MCF 10A (cell line): Measurements from ENCODE around the gene FCER2. TPM values are rescaled to one million over a fixed set of nuclear protein-coding genes. Genes with fewer than 3 reads are reported as not detected.

Experiments used
- BruUV-seq: library from RNA; stranded (reverse); fragments of 400-500 nt; replicated peaks from 2 replicates; lab custom pipeline; 2021; lab: Mats Ljungman, UMichigan
- CTCF ChIA-PET: fragments of 300-600 bp; sonication (Branson Sonifier 250); formaldehyde crosslinking; extraction: SDS; loops from one replicate; lab custom pipeline; 2021; ENCODE audit warnings: antibody characterized with exemption, inconsistent platforms; lab: Yijun Ruan, JAX
- POLR2A ChIA-PET: fragments of 300-600, 350-650 bp; sonication (Branson Sonifier 250); formaldehyde crosslinking; extraction: SDS; loops from one replicate; lab custom pipeline; 2020; ENCODE audit warnings: antibody characterized with exemption, inconsistent platforms; lab: Yijun Ruan, JAX
- DNase-seq: peaks from one replicate; pipeline ENCODE4 v3.0.0-alpha.2; 2018; ENCODE audit not compliant: unreplicated experiment
- H3K27ac Mint-ChIP-seq: one replicate; pipeline ENCODE4 v1.8.0; 2022; ENCODE audit warnings: mild to moderate bottlenecking, low read depth, mixed read lengths; ENCODE audit not compliant: unreplicated experiment
- H3K27me3 Mint-ChIP-seq: one replicate; pipeline ENCODE4 v1.8.0; 2022; ENCODE audit warnings: mixed read lengths; ENCODE audit not compliant: insufficient read depth, unreplicated experiment
- H3K36me3 Mint-ChIP-seq: one replicate; pipeline ENCODE4 v1.8.0; 2022; ENCODE audit warnings: mild to moderate bottlenecking, moderate library complexity, mixed read lengths; ENCODE audit not compliant: insufficient read depth, unreplicated experiment
- H3K4me1 Mint-ChIP-seq: one replicate; pipeline ENCODE4 v1.8.0; 2022; ENCODE audit warnings: mixed read lengths; ENCODE audit not compliant: insufficient read depth, unreplicated experiment
- H3K4me3 Mint-ChIP-seq: one replicate; pipeline ENCODE4 v1.8.0; 2022; ENCODE audit warnings: mild to moderate bottlenecking, moderate library complexity, mixed read lengths; ENCODE audit not compliant: unreplicated experiment
- H3K9me3 Mint-ChIP-seq: one replicate; pipeline ENCODE4 v1.8.0; 2022; ENCODE audit warnings: mixed read lengths; ENCODE audit not compliant: unreplicated experiment
- CTCF ChIP-seq: fragments of 200-600 bp; IDR thresholded peaks from one replicate; pipeline ENCODE4 v1.8.0; 2022; ENCODE audit warnings: antibody characterized with exemption, mild to moderate bottlenecking; ENCODE audit not compliant: unreplicated experiment
- intact Hi-C: fragments of 100-400 bp; cut with micrococcal nuclease; formaldehyde crosslinking; loops from 2 replicates; pipeline ENCODE4 v1.14.1; 2022
- total RNA-seq: library from RNA; stranded (reverse); gene quantifications from 2 replicates; pipeline ENCODE4 v1.2.3, GENCODE V29; 2022

FCER2 gene
- total RNA-seq, 1 experiment from 2014 or later = not detected

- H3K9me3 Mint-ChIP-seq = no peaks in the 10 kb centered on the region
- no peak overlapping the region for H3K27ac Mint-ChIP-seq
- no peak for TF ChIP-seq CTCF
- no peaks in the 10 kb centered on the region for H3K36me3 Mint-ChIP-seq
- no TSS peak for BruUV-seq
- peaks cover 17% of the 10 kb centered on the region for H3K27me3 Mint-ChIP-seq
- ChIA-PET POLR2A (interaction anchor here (0.6 kb wide), 1 partner anchor 206 kb away, joined by 3 read pairs; no protein-coding TSS in a partner anchor), CTCF (interaction anchor here (0.6 to 1.0 kb wide), 2 partner anchors 21 to 23 kb away, joined by 4 read pairs; no protein-coding TSS in a partner anchor)
- H3K4me1 Mint-ChIP-seq = peaks cover 2% of the 10 kb centered on the region
- intact Hi-C loops = no loop called here
- DNase-seq = peak; percentile 76
- no peak overlapping the region for H3K4me3 Mint-ChIP-seq
Observed at GRCh38 chr19:7674010-7675005, 27.6 kb downstream of the FCER2 start.

- TF ChIP-seq CTCF = no peak
- no peak for DNase-seq
- no peak overlapping the region for H3K4me3 Mint-ChIP-seq
- H3K27me3 Mint-ChIP-seq = peaks cover 22% of the 10 kb centered on the region
- no peak overlapping the region for H3K27ac Mint-ChIP-seq
- no TSS peak for BruUV-seq
- POLR2A ChIA-PET = no interaction called here
- H3K4me1 Mint-ChIP-seq = no peaks in the 10 kb centered on the region
- CTCF ChIA-PET = no interaction called here
- H3K36me3 Mint-ChIP-seq = no peaks in the 10 kb centered on the region
- intact Hi-C loops = no loop called here
- no peaks in the 10 kb centered on the region for H3K9me3 Mint-ChIP-seq
Observed at GRCh38 chr19:7672522-7672921, 29.4 kb downstream of the FCER2 start.

DNA sequence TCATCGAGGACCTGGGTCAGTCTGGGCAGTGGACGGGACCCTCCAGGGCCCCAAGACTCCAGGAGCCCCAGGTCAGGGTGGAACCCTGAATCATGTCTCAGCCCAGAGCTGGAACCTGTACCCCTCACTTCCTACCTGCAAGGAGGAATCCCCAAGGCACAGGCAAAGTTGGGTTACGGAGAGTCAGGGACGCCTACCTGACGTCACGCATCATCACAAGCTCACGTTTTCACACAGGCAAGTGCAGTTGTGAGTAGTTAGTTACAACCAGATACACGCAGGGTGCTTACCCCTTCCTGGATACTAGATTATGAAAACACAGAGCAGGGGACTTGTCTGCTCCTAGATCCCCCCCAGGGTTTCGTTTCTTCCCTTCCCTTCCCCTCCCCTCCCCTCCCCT, 31.1 kb downstream of the FCER2 start:
- Mint-ChIP-seq H3K9me3 (no peaks in the 10 kb centered on the region), H3K4me1 (no peaks in the 10 kb centered on the region), H3K27me3 (peaks cover 22% of the 10 kb centered on the region), H3K36me3 (no peaks in the 10 kb centered on the region), H3K27ac (no peak overlapping the region), H3K4me3 (peak overlapping the region; percentile 37)
- DNase-seq = no peak
- no TSS peak for BruUV-seq
- no peak for TF ChIP-seq CTCF
- ChIA-PET CTCF (interaction anchor here (1.4 kb wide), 1 partner anchor 10 kb away, joined by 3 read pairs; the partner anchor contains the start of gene TRAPPC5), POLR2A (interaction anchor here (0.7 kb wide), 1 partner anchor 15 kb away, joined by 4 read pairs; no protein-coding TSS in a partner anchor)
- intact Hi-C loops = no loop called here

- no peaks in the 10 kb centered on the region for H3K36me3 Mint-ChIP-seq
- H3K4me1 Mint-ChIP-seq = no peaks in the 10 kb centered on the region
- no peaks in the 10 kb centered on the region for H3K9me3 Mint-ChIP-seq
- TF ChIP-seq CTCF = no peak
- no peak overlapping the region for H3K27ac Mint-ChIP-seq
- H3K27me3 Mint-ChIP-seq = peaks cover 22% of the 10 kb centered on the region
- intact Hi-C loops = no loop called here
- DNase-seq = no peak
- POLR2A ChIA-PET = interaction anchor here (0.7 to 0.9 kb wide), 3 partner anchors 10 to 17 kb away, joined by 3 to 4 read pairs (median 3); partner anchors contain the start of gene TRAPPC5
- CTCF ChIA-PET = interaction anchor here (1.0 to 2.0 kb wide), 2 partner anchors 11 to 18 kb away, joined by 4 to 6 read pairs; partner anchors contain the start of gene TRAPPC5
- peak overlapping the region; percentile 37 for H3K4me3 Mint-ChIP-seq
- BruUV-seq = no TSS peak
Observed at GRCh38 chr19:7670150-7670783, 31.7 kb downstream of the FCER2 start.
